Fibroblast of villous mesenchyme (primary cell): Measurements from ENCODE around the gene SCN2A. TPM values are rescaled to one million over a fixed set of nuclear protein-coding genes. Genes with fewer than 3 reads are reported as not detected.

ENCODE experiments used
- DNase-seq: peaks from one replicate; pipeline ENCODE4 v3.0.0-alpha.2; 2010; ENCODE audit warnings: low read depth
- H3K4me3 ChIP-seq: 2 replicates; pipeline ENCODE4 v1.5.1; 2011; ENCODE audit warnings: low read depth, mild to moderate bottlenecking, low read length
- CTCF ChIP-seq: IDR thresholded peaks from 2 replicates; pipeline ENCODE4 v1.5.1; 2012; ENCODE audit warnings: low read depth, mild to moderate bottlenecking, low read length; ENCODE audit not compliant: insufficient read depth
- total RNA-seq: library from RNA; depleted of rRNA; stranded (reverse); fragments of >200 nt; gene quantifications from 2 replicates; pipeline ENCODE4 v1.2.3, GENCODE V29; 2012

The SCN2A gene
- total RNA-seq, 1 donor = 11.7 TPM

GRCh38 chr2:165283342-165283741 lies 44.1 kb downstream of the SCN2A start:
- TF ChIP-seq CTCF = no peak
- no peak for DNase-seq
- H3K4me3 ChIP-seq = no peak overlapping the region

GRCh38 chr2:165287094-165287778 lies 48.0 kb downstream of the SCN2A start:
- no peak for DNase-seq
- no peak for TF ChIP-seq CTCF
- H3K4me3 ChIP-seq = no peak overlapping the region

- H3K4me3 ChIP-seq = no peak overlapping the region
- DNase-seq = no peak
- TF ChIP-seq CTCF = no peak
Observed at GRCh38 chr2:165289069-165289468, 49.9 kb downstream of the SCN2A start.

- no peak overlapping the region for H3K4me3 ChIP-seq
Observed at GRCh38 chr2:165293440-165294420, 54.5 kb downstream of the SCN2A start.

GRCh38 chr2:165294912-165295311 lies 55.7 kb downstream of the SCN2A start:
- H3K4me3 ChIP-seq = no peak overlapping the region
- TF ChIP-seq CTCF = no peak
- DNase-seq = no peak

More at GRCh38 chr2:165293440-165294420, 54.5 kb downstream of the SCN2A start:
- DNase-seq = peak; percentile 83
- TF ChIP-seq CTCF = peak; percentile 75

- H3K4me3 ChIP-seq = no peak overlapping the region
- no peak for DNase-seq
- TF ChIP-seq CTCF = no peak
Observed at GRCh38 chr2:165295643-165296042, 56.4 kb downstream of the SCN2A start.
